Type B pancreatic cell (in vitro differentiated cells): ENCODE results near the gene ABHD16B. TPM values are rescaled to one million over a fixed set of nuclear protein-coding genes. Genes with fewer than 3 reads are reported as not detected.

Experiments
- DNase-seq: peaks from one replicate; pipeline ENCODE4 v3.0.0; 2021; ENCODE audit warnings: mixed read lengths; ENCODE audit not compliant: unreplicated experiment; ENCODE audit errors: extremely low spot score
- H3K27ac Mint-ChIP-seq: 2 replicates; pipeline ENCODE4 v1.8.0; 2021; ENCODE audit warnings: mild to moderate bottlenecking, mixed read lengths
- H3K27me3 Mint-ChIP-seq: 2 replicates; pipeline ENCODE4 v1.8.0; 2021; ENCODE audit warnings: mixed read lengths
- H3K36me3 Mint-ChIP-seq: 2 replicates; pipeline ENCODE4 v1.8.0; 2021; ENCODE audit warnings: mixed read lengths
- H3K4me1 Mint-ChIP-seq: one replicate; pipeline ENCODE4 v1.8.0; 2021; ENCODE audit warnings: mixed read lengths; ENCODE audit not compliant: unreplicated experiment
- H3K4me3 Mint-ChIP-seq: 2 replicates; pipeline ENCODE4 v1.8.0; 2021; ENCODE audit warnings: mild to moderate bottlenecking, mixed read lengths
- H3K9me3 Mint-ChIP-seq: 2 replicates; pipeline ENCODE4 v1.8.0; 2021; ENCODE audit warnings: mixed read lengths
- total RNA-seq: library from RNA; stranded (reverse); gene quantifications from 2 replicates; pipeline ENCODE4 v1.2.1, GENCODE V29; 2021; ENCODE audit warnings: low replicate concordance
- TF ChIP-seq, protein P1 (sequence below): fragments of 200-600 bp; sonication (generic); conservative IDR thresholded peaks from 2 replicates; pipeline ENCODE4 v1.5.0; 2021; ENCODE audit warnings: antibody characterized with exemption, mild to moderate bottlenecking

The ABHD16B gene
- total RNA-seq, 1 donor from 2014 or later = not detected

DNA sequence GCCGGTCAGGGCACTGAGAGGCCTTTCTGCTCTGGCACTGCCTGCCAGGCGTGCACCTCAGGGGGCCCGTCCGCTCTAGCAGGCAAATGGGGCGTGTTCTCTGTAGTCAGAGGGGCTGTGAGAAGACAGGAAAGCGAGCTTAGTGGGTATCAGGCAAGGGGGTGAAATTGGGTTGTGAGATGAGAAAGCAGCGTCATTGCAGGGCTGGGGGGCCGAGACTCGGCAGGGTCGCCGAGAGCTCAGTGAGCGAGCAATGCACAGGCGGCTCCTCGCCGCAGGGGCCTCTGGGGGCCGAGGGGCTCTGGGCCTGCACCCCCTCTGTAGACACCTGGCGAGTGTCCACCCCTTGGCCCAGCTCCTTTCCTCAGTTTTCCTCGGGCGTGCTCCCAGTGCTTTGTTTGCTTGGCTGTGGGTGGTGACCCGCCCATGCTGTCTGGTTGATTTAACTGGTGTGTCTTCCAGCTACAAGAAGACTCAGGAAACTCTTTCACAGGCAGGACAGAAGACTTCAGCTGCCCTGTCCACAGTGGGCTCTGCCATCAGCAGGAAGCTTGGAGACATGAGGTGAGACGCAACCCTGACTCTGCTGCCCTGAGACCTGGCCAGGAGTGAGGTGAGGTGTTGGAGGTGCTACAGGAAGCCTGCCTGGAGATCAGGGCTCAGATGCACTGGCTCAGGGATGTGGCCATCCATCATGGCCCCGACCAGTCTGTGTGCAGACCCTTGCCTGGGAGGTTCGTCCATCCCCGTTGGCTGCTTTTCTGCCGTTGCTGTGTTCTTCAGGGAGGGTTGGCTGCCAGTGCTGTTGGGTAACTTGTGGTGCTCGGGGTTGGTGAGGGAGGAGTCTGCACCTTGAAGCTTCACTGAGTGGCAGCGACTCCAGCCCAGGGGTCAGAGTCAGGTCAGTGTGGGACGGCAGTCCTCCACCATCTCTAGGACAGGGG, 21.2 kb downstream of the ABHD16B start:
- no peaks in the 10 kb centered on the region for H3K9me3 Mint-ChIP-seq
- no peak for DNase-seq
- H3K4me1 Mint-ChIP-seq = no peaks in the 10 kb centered on the region
- H3K27me3 Mint-ChIP-seq = no peaks in the 10 kb centered on the region
- no peak overlapping the region for H3K4me3 Mint-ChIP-seq
- no peak overlapping the region for H3K27ac Mint-ChIP-seq
- H3K36me3 Mint-ChIP-seq = peaks cover 3% of the 10 kb centered on the region
- TF ChIP-seq, protein P1, sequence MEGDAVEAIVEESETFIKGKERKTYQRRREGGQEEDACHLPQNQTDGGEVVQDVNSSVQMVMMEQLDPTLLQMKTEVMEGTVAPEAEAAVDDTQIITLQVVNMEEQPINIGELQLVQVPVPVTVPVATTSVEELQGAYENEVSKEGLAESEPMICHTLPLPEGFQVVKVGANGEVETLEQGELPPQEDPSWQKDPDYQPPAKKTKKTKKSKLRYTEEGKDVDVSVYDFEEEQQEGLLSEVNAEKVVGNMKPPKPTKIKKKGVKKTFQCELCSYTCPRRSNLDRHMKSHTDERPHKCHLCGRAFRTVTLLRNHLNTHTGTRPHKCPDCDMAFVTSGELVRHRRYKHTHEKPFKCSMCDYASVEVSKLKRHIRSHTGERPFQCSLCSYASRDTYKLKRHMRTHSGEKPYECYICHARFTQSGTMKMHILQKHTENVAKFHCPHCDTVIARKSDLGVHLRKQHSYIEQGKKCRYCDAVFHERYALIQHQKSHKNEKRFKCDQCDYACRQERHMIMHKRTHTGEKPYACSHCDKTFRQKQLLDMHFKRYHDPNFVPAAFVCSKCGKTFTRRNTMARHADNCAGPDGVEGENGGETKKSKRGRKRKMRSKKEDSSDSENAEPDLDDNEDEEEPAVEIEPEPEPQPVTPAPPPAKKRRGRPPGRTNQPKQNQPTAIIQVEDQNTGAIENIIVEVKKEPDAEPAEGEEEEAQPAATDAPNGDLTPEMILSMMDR = no peak

DNA sequence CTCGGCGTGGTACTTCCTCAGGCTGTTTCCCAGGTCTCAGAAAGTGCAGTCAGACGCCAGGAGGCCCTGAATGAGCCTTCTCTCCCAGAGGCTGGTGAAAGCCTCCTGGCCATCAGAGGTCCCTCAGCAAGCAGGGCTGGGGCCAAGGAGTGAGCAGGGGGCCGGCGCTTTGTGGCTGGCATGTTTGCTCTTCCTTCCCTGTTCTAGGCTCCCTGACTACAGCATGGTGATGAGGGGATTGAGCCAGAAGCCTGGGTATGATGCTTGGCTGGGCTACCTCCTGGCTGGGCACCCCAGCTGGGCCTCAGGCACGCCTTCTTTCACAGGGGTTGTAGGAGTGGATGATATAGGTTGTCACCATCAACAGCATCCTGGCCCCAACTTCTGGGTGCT, 21.9 kb downstream of the ABHD16B start:
- H3K4me1 Mint-ChIP-seq = no peaks in the 10 kb centered on the region
- H3K27me3 Mint-ChIP-seq = no peaks in the 10 kb centered on the region
- H3K4me3 Mint-ChIP-seq = no peak overlapping the region

GRCh38 chr20:63884506-63885263, 23.4 kb downstream of the ABHD16B start:
- no peaks in the 10 kb centered on the region for H3K27me3 Mint-ChIP-seq
- H3K4me3 Mint-ChIP-seq = no peak overlapping the region
- DNase-seq = no peak
- TF ChIP-seq, protein P1 = no peak
- H3K27ac Mint-ChIP-seq = no peak overlapping the region
- H3K4me1 Mint-ChIP-seq = no peaks in the 10 kb centered on the region
- H3K9me3 Mint-ChIP-seq = no peaks in the 10 kb centered on the region
- H3K36me3 Mint-ChIP-seq = peaks cover 10% of the 10 kb centered on the region

More for the DNA sequence above, 21.9 kb downstream of the ABHD16B start:
- no peak for DNase-seq
- TF ChIP-seq, protein P1 = no peak
- Mint-ChIP-seq H3K27ac (no peak overlapping the region), H3K9me3 (no peaks in the 10 kb centered on the region), H3K36me3 (peaks cover 3% of the 10 kb centered on the region)

GRCh38 chr20:63885264-63886053, 24.2 kb downstream of the ABHD16B start:
- peaks cover 10% of the 10 kb centered on the region for H3K36me3 Mint-ChIP-seq

GRCh38 chr20:63886054-63886419, 24.7 kb downstream of the ABHD16B start:
- H3K27ac Mint-ChIP-seq = no peak overlapping the region
- H3K27me3 Mint-ChIP-seq = no peaks in the 10 kb centered on the region
- no peaks in the 10 kb centered on the region for H3K4me1 Mint-ChIP-seq
- no peaks in the 10 kb centered on the region for H3K9me3 Mint-ChIP-seq
- DNase-seq = no peak
- no peak overlapping the region for H3K4me3 Mint-ChIP-seq
- TF ChIP-seq, protein P1 = no peak
- H3K36me3 Mint-ChIP-seq = peaks cover 10% of the 10 kb centered on the region

More at GRCh38 chr20:63885264-63886053, 24.2 kb downstream of the ABHD16B start:
- DNase-seq = no peak
- Mint-ChIP-seq H3K27ac (no peak overlapping the region), H3K27me3 (no peaks in the 10 kb centered on the region), H3K9me3 (no peaks in the 10 kb centered on the region), H3K4me3 (no peak overlapping the region), H3K4me1 (no peaks in the 10 kb centered on the region)
- TF ChIP-seq, protein P1 = no peak
